Measurements from ENCODE around the gene TYW5.

- TF ChIP-seq CTCF (IDR thresholded peaks at IDR 0.05) = no peak
- no peak for TF ChIP-seq POLR2A (IDR thresholded peaks at IDR 0.05)
Measured at GRCh38 chr2:199902486-199903110, 52.7 kb downstream of the TYW5 start.

Measured in testis (tissue), 2 donors.